HepG2 (cell line): ENCODE results near the gene PARD3. TPM values are rescaled to one million over a fixed set of nuclear protein-coding genes. Genes with fewer than 3 reads are reported as not detected.

Experiments used
- ARID2 ChIP-seq: sonication (generic); formaldehyde crosslinking; IDR thresholded peaks from 2 replicates; pipeline ENCODE4 v1.8.1; 2022; ENCODE audit warnings: mild to moderate bottlenecking, missing genetic modification reagents, borderline replicate concordance
- ATF3 ChIP-seq: sonication (generic); formaldehyde crosslinking; IDR thresholded peaks from 2 replicates; pipeline ENCODE4 v1.4.0; 2020; ENCODE audit warnings: missing genetic modification reagents
- CAMTA2 ChIP-seq: sonication (generic); formaldehyde crosslinking; IDR thresholded peaks from 2 replicates; pipeline ENCODE4 v1.4.0; 2020; ENCODE audit warnings: mild to moderate bottlenecking, missing genetic modification reagents, borderline replicate concordance
- HDAC2 ChIP-seq: sonication (generic); formaldehyde crosslinking; IDR thresholded peaks from 2 replicates; pipeline ENCODE4 v1.4.0; 2020; ENCODE audit warnings: missing genetic modification reagents
- JDP2 ChIP-seq: sonication (generic); formaldehyde crosslinking; IDR thresholded peaks from 2 replicates; pipeline ENCODE4 v1.8.1; 2022; ENCODE audit warnings: missing genetic modification reagents, borderline replicate concordance
- KAT2B ChIP-seq: fragments of 150-350 bp; IDR thresholded peaks from 2 replicates; pipeline ENCODE4 v1.6.1; 2014; ENCODE audit warnings: low read depth, low read length, borderline replicate concordance
- NBN ChIP-seq: fragments of 450-650 bp; conservative IDR thresholded peaks from 2 replicates; pipeline ENCODE4 v1.6.1; 2017
- NFE2 ChIP-seq: sonication (generic); formaldehyde crosslinking; IDR thresholded peaks from 2 replicates; pipeline ENCODE4 v1.4.0; 2020; ENCODE audit warnings: missing genetic modification reagents
- PHF21A ChIP-seq: sonication (generic); formaldehyde crosslinking; IDR thresholded peaks from 2 replicates; pipeline ENCODE4 v1.5.0; 2020; ENCODE audit warnings: mild to moderate bottlenecking, missing genetic modification reagents
- POGZ ChIP-seq: sonication (generic); formaldehyde crosslinking; IDR thresholded peaks from 2 replicates; pipeline ENCODE4 v1.4.0; 2020; ENCODE audit warnings: mild to moderate bottlenecking, missing genetic modification reagents
- RARA ChIP-seq: IDR thresholded peaks from 2 replicates; pipeline ENCODE4 v1.6.1; 2016; ENCODE audit warnings: missing genetic modification reagents, missing compliant biosample characterization
- REL ChIP-seq: sonication (generic); formaldehyde crosslinking; conservative IDR thresholded peaks from 2 replicates; pipeline ENCODE4 v1.8.0; 2022; ENCODE audit warnings: mild to moderate bottlenecking, missing genetic modification reagents, moderate library complexity
- THYN1 ChIP-seq: sonication (generic); formaldehyde crosslinking; IDR thresholded peaks from 2 replicates; pipeline ENCODE4 v1.8.1; 2023; ENCODE audit warnings: low read depth, mild to moderate bottlenecking, moderate library complexity, missing genetic modification reagents, borderline replicate concordance
- ZBTB38 ChIP-seq: sonication (generic); formaldehyde crosslinking; IDR thresholded peaks from 2 replicates; pipeline ENCODE4 v1.5.1; 2020; ENCODE audit warnings: mild to moderate bottlenecking, missing genetic modification reagents
- ZIK1 ChIP-seq: sonication (generic); formaldehyde crosslinking; IDR thresholded peaks from 2 replicates; pipeline ENCODE4 v1.5.0; 2020; ENCODE audit warnings: mild to moderate bottlenecking, low read depth, missing genetic modification reagents, borderline replicate concordance
- ZNF225 ChIP-seq: sonication (generic); formaldehyde crosslinking; IDR thresholded peaks from 2 replicates; pipeline ENCODE4 v1.4.0; 2020; ENCODE audit warnings: mild to moderate bottlenecking, missing genetic modification reagents
- ZNF263 ChIP-seq: sonication (generic); formaldehyde crosslinking; IDR thresholded peaks from 2 replicates; pipeline ENCODE4 v1.4.0; 2020; ENCODE audit warnings: missing genetic modification reagents
- ZNF484 ChIP-seq: sonication (generic); formaldehyde crosslinking; IDR thresholded peaks from 2 replicates; pipeline ENCODE4 v1.5.1; 2020; ENCODE audit warnings: mild to moderate bottlenecking, low read depth, missing genetic modification reagents, borderline replicate concordance
- ZNF782 ChIP-seq: sonication (generic); formaldehyde crosslinking; IDR thresholded peaks from 2 replicates; pipeline ENCODE4 v1.4.0; 2020; ENCODE audit warnings: missing genetic modification reagents, mild to moderate bottlenecking, borderline replicate concordance
- ZNF788 ChIP-seq: sonication (generic); formaldehyde crosslinking; IDR thresholded peaks from 2 replicates; pipeline ENCODE4 v1.5.0; 2020; ENCODE audit warnings: mild to moderate bottlenecking, missing genetic modification reagents, borderline replicate concordance
- ZSCAN22 ChIP-seq: sonication (generic); formaldehyde crosslinking; IDR thresholded peaks from 2 replicates; pipeline ENCODE4 v1.4.0; 2020; ENCODE audit warnings: mild to moderate bottlenecking, missing genetic modification reagents
- ZSCAN25 ChIP-seq: sonication (generic); formaldehyde crosslinking; IDR thresholded peaks from 2 replicates; pipeline ENCODE4 v1.8.0; 2022; ENCODE audit warnings: mild to moderate bottlenecking, missing genetic modification reagents
- ZSCAN31 ChIP-seq: sonication (generic); formaldehyde crosslinking; IDR thresholded peaks from 2 replicates; pipeline ENCODE4 v1.5.0; 2020; ENCODE audit warnings: low read depth, mild to moderate bottlenecking, missing genetic modification reagents
- polyA plus RNA-seq, 8 experiments: library from polyadenylated mRNA; depleted of rRNA in 3 of 8; stranded (reverse) in 7 of 8; unstranded in 1 of 8; fragments of >200 nt; fragmentation: Illumina TruSeq in 4 of 8; extraction: Trizol in 4 of 8; gene quantifications; 2 replicates each; pipeline versions ENCODE4 v1.2.1 to v1.2.3, GENCODE V29; 2011 to 2016; ENCODE audit warnings: low read depth in 4 of 8, missing spikeins in 1 of 8, mixed read lengths in 1 of 8; ENCODE audit not compliant: insufficient read depth in 1 of 8
- total RNA-seq, 5 experiments: library from RNA; depleted of rRNA; stranded (reverse); fragments of >200 nt; fragmentation: Illumina TruSeq; extraction: Trizol; gene quantifications; 2 replicates each; pipeline ENCODE4 v1.2.3, GENCODE V29; 2016; ENCODE audit warnings: low read depth in 1 of 5
- TF ChIP-seq, protein P1 (sequence below): IDR thresholded peaks from 2 replicates; pipeline ENCODE4 v1.6.1; 2016; ENCODE audit warnings: missing compliant biosample characterization, missing genetic modification reagents, borderline replicate concordance
- TF ChIP-seq, protein P2 (sequence below): sonication (generic); formaldehyde crosslinking; IDR thresholded peaks from 2 replicates; pipeline ENCODE4 v1.5.0; 2020; ENCODE audit warnings: mild to moderate bottlenecking, missing genetic modification reagents, borderline replicate concordance

The PARD3 gene
- total and polyA plus RNA-seq, 2 of the 13 experiments (the other 11 are each of a cell fraction or from before 2014, with no cell fraction given) = 40.9 to 60.0 TPM

GRCh38 chr10:34116681-34117271, 698.3 kb downstream of the PARD3 start (continued):
- TF ChIP-seq ZNF263 = no peak
- TF ChIP-seq NBN = no peak
- no peak for TF ChIP-seq ZNF788 (CRISPR knock-in tag)
- TF ChIP-seq NFE2 (CRISPR knock-in tag) = no peak
- TF ChIP-seq ZNF225 = no peak
- TF ChIP-seq ZSCAN25 (CRISPR knock-in tag) = peak; percentile 69
- TF ChIP-seq HDAC2 (CRISPR knock-in tag) = no peak
- no peak for TF ChIP-seq JDP2 (CRISPR knock-in tag)
- no peak for TF ChIP-seq KAT2B
- no peak for TF ChIP-seq ZNF484
- TF ChIP-seq ZSCAN31 (CRISPR knock-in tag) = 0 out of 2 replicates have a peak, but pooled peaks have one; percentile 38
- 0 out of 2 replicates have a peak, but pooled peaks have one; percentile 23 for TF ChIP-seq ARID2 (CRISPR knock-in tag)
- TF ChIP-seq PHF21A (CRISPR knock-in tag) = peak; percentile 10; the same call in 1 of the 2 replicates
- TF ChIP-seq CAMTA2 (CRISPR knock-in tag) = no peak
- no peak for TF ChIP-seq ZSCAN22 (CRISPR knock-in tag)
- TF ChIP-seq, protein P1, sequence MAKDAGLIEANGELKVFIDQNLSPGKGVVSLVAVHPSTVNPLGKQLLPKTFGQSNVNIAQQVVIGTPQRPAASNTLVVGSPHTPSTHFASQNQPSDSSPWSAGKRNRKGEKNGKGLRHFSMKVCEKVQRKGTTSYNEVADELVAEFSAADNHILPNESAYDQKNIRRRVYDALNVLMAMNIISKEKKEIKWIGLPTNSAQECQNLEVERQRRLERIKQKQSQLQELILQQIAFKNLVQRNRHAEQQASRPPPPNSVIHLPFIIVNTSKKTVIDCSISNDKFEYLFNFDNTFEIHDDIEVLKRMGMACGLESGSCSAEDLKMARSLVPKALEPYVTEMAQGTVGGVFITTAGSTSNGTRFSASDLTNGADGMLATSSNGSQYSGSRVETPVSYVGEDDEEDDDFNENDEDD (CRISPR knock-in tag) = no peak
- no peak for TF ChIP-seq ZNF782 (CRISPR knock-in tag)
- TF ChIP-seq ZIK1 (CRISPR knock-in tag) = no peak
- no peak for TF ChIP-seq ATF3 (CRISPR knock-in tag)
- TF ChIP-seq THYN1 (CRISPR knock-in tag) = no peak
- TF ChIP-seq POGZ (CRISPR knock-in tag) = 0 out of 2 replicates have a peak, but pooled peaks have one; percentile 10
- TF ChIP-seq, protein P2, sequence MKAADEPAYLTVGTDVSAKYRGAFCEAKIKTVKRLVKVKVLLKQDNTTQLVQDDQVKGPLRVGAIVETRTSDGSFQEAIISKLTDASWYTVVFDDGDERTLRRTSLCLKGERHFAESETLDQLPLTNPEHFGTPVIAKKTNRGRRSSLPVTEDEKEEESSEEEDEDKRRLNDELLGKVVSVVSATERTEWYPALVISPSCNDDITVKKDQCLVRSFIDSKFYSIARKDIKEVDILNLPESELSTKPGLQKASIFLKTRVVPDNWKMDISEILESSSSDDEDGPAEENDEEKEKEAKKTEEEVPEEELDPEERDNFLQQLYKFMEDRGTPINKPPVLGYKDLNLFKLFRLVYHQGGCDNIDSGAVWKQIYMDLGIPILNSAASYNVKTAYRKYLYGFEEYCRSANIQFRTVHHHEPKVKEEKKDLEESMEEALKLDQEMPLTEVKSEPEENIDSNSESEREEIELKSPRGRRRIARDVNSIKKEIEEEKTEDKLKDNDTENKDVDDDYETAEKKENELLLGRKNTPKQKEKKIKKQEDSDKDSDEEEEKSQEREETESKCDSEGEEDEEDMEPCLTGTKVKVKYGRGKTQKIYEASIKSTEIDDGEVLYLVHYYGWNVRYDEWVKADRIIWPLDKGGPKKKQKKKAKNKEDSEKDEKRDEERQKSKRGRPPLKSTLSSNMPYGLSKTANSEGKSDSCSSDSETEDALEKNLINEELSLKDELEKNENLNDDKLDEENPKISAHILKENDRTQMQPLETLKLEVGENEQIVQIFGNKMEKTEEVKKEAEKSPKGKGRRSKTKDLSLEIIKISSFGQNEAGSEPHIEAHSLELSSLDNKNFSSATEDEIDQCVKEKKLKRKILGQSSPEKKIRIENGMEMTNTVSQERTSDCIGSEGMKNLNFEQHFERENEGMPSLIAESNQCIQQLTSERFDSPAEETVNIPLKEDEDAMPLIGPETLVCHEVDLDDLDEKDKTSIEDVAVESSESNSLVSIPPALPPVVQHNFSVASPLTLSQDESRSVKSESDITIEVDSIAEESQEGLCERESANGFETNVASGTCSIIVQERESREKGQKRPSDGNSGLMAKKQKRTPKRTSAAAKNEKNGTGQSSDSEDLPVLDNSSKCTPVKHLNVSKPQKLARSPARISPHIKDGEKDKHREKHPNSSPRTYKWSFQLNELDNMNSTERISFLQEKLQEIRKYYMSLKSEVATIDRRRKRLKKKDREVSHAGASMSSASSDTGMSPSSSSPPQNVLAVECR (CRISPR knock-in tag) = no peak
- no peak for TF ChIP-seq RARA (CRISPR knock-in tag)
- TF ChIP-seq ZBTB38 (CRISPR knock-in tag) = peak; percentile 13; the same call in 1 of the 2 replicates
- no peak for TF ChIP-seq REL (CRISPR knock-in tag)
